Mesothelial cell of epicardium (in vitro differentiated cells): Measurements from ENCODE around the gene SLC30A10. TPM values are rescaled to one million over a fixed set of nuclear protein-coding genes. Genes with fewer than 3 reads are reported as not detected.
"Not testable (repeated sequence)": the region's sequence is repeated elsewhere in the genome, so short reads cannot be mapped to it uniquely, and the experiment has no call there.

Experiments
- DNase-seq, 2 experiments: peaks; one replicate each; pipeline ENCODE4 v3.0.0; 2021; ENCODE audit warnings: low spot score in 2 of 2; ENCODE audit not compliant: unreplicated experiment in 2 of 2
- H3K27ac Mint-ChIP-seq: 2 replicates; pipeline ENCODE4 v1.8.0; 2021; ENCODE audit warnings: mixed read lengths
- H3K27me3 Mint-ChIP-seq: 2 replicates; pipeline ENCODE4 v1.8.0; 2021; ENCODE audit warnings: low read depth, mixed read lengths
- H3K36me3 Mint-ChIP-seq: 2 replicates; pipeline ENCODE4 v1.8.0; 2021; ENCODE audit warnings: mixed read lengths
- H3K4me1 Mint-ChIP-seq: 2 replicates; pipeline ENCODE4 v1.8.0; 2021; ENCODE audit warnings: mixed read lengths
- H3K4me3 Mint-ChIP-seq: 2 replicates; pipeline ENCODE4 v1.8.0; 2021; ENCODE audit warnings: mild to moderate bottlenecking, moderate library complexity, mixed read lengths
- H3K9me3 Mint-ChIP-seq: 2 replicates; pipeline ENCODE4 v1.8.0; 2021; ENCODE audit warnings: mixed read lengths
- CTCF ChIP-seq: fragments of 200-600 bp; sonication (generic); IDR thresholded peaks from one replicate; pipeline ENCODE4 v1.5.0; 2021; ENCODE audit warnings: antibody characterized with exemption; ENCODE audit not compliant: unreplicated experiment
- total RNA-seq: library from RNA; stranded (reverse); gene quantifications from 3 replicates; pipeline ENCODE4 v1.2.1, GENCODE V29; 2021

SLC30A10 gene
- total RNA-seq, 1 donor from 2014 or later, result 1.1 TPM

DNA sequence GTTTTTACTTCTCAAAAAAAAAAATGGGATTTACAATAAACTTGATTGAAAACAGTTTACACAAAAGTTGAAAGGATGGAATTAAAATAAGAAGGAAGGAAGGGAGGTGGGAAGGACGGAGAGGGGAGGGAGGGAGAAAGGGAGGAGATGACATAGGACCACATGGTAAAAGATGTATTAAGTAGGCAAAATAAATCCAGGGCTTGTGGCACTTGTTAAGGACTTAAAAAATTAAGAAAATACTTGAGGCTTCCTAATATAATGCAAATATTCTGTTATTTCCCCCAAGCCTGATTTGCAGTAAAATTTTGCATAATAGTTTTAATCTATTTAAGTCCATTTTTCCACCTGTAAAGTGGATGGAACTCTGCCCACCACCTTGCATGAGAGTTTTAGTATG, 27.5 kb downstream of the SLC30A10 start:
- TF ChIP-seq CTCF, result no peak
- H3K9me3 Mint-ChIP-seq, result no peaks in the 10 kb centered on the region
- H3K4me3 Mint-ChIP-seq, result no peak overlapping the region
- H3K36me3 Mint-ChIP-seq, result no peaks in the 10 kb centered on the region
- no peak overlapping the region for H3K27ac Mint-ChIP-seq
- peaks cover 5% of the 10 kb centered on the region for H3K27me3 Mint-ChIP-seq
- DNase-seq, result no peak
- H3K4me1 Mint-ChIP-seq, result no peaks in the 10 kb centered on the region

- H3K4me3 Mint-ChIP-seq, result no peak overlapping the region
- no peak for DNase-seq
- no peak for TF ChIP-seq CTCF
- peaks cover 9% of the 10 kb centered on the region for H3K27me3 Mint-ChIP-seq
- no peaks in the 10 kb centered on the region for H3K4me1 Mint-ChIP-seq
- H3K9me3 Mint-ChIP-seq, result no peaks in the 10 kb centered on the region
- H3K27ac Mint-ChIP-seq, result no peak overlapping the region
- H3K36me3 Mint-ChIP-seq, result no peaks in the 10 kb centered on the region
These were observed 28.2 kb downstream of the SLC30A10 start for GRCh38 chr1:219900201-219900600.

DNA sequence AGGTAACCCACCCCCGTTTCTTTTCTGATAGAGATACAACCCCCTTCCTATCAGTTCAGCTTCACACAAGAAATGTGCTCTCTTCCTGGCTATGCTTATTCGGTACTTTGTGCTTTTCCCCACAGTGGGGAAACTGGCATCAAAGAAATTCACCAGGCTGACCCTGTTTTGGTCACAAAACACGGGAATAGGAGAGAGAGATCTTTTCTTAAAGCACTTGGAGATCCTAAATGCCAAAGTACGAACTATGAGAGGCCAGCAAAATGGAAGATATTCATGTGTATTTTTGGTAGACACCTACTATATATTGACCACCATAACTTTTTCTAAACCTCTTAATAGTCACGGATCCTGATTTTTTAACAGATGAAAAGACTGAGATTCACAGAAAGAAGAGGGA, 30.0 kb downstream of the SLC30A10 start:
- no peak overlapping the region for H3K27ac Mint-ChIP-seq
- no peak for DNase-seq
- no peaks in the 10 kb centered on the region for H3K36me3 Mint-ChIP-seq
- no peaks in the 10 kb centered on the region for H3K4me1 Mint-ChIP-seq
- no peaks in the 10 kb centered on the region for H3K9me3 Mint-ChIP-seq
- no peak overlapping the region for H3K4me3 Mint-ChIP-seq
- H3K27me3 Mint-ChIP-seq, result peaks cover 15% of the 10 kb centered on the region
- no peak for TF ChIP-seq CTCF

DNA sequence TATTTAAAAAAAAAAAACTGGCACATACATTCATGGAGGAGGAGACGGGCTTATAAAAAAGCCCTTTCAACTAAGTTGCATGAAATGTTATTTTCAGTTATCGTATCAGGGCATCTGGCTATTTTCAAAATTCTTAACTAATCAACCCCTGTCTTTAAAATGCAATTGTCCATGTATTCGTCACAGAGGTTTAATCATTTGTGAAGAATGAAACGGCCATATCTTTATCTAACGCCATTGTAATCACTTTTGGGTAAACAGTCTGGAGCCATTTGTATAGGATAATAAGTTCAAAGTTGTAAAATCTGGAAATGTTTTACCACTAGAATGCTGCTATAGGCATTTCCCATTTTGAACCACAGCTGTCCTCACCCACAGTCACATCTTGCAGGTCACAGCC, 30.4 kb downstream of the SLC30A10 start:
- H3K27me3 Mint-ChIP-seq, result peaks cover 15% of the 10 kb centered on the region
- H3K9me3 Mint-ChIP-seq, result peaks cover 2% of the 10 kb centered on the region
- no peak for TF ChIP-seq CTCF
- H3K27ac Mint-ChIP-seq, result no peak overlapping the region
- no peaks in the 10 kb centered on the region for H3K36me3 Mint-ChIP-seq
- no peak overlapping the region for H3K4me3 Mint-ChIP-seq
- no peaks in the 10 kb centered on the region for H3K4me1 Mint-ChIP-seq
- DNase-seq, result no peak

- H3K4me1 Mint-ChIP-seq, DNase-seq, H3K36me3 Mint-ChIP-seq, H3K4me3 Mint-ChIP-seq, H3K27ac Mint-ChIP-seq: not testable (repeated sequence)
- H3K27me3 Mint-ChIP-seq, result peaks cover 23% of the 10 kb centered on the region
- peaks cover 22% of the 10 kb centered on the region for H3K9me3 Mint-ChIP-seq
These were observed 36.1 kb downstream of the SLC30A10 start for GRCh38 chr1:219892271-219892670.

- DNase-seq, H3K4me3 Mint-ChIP-seq, H3K36me3 Mint-ChIP-seq, H3K4me1 Mint-ChIP-seq, H3K27ac Mint-ChIP-seq: not testable (repeated sequence)
- H3K9me3 Mint-ChIP-seq, result peaks cover 26% of the 10 kb centered on the region
- peaks cover 23% of the 10 kb centered on the region for H3K27me3 Mint-ChIP-seq
These were observed 36.5 kb downstream of the SLC30A10 start for GRCh38 chr1:219891846-219892245.

- H3K9me3 Mint-ChIP-seq, result peaks cover 34% of the 10 kb centered on the region
- H3K27ac Mint-ChIP-seq, H3K4me3 Mint-ChIP-seq, H3K27me3 Mint-ChIP-seq, H3K36me3 Mint-ChIP-seq, DNase-seq, H3K4me1 Mint-ChIP-seq: not testable (repeated sequence)
These were observed 39.7 kb downstream of the SLC30A10 start for GRCh38 chr1:219888667-219889066.
